Measurements from ENCODE around the gene PDZD2. TPM values are rescaled to one million over a fixed set of nuclear protein-coding genes. Genes with fewer than 3 reads are reported as not detected.

PDZD2 gene
- polyA plus RNA-seq, 3 donors = 0.10 TPM; not detected in 2

GRCh38 chr5:31886206-31886605, 247.3 kb downstream of the PDZD2 start:
- Mint-ChIP-seq H3K4me3 (no peak overlapping the region), H3K27ac (peak overlapping the region in 1 of 7 donors; percentile 38), H3K9me3 (peaks cover 0 to 3% (median 0%) of the 10 kb centered on the region in 7 donors), H3K4me1 (no peaks in the 10 kb centered on the region), H3K36me3 (no peaks in the 10 kb centered on the region), H3K27me3 (ENCODE audit: low read depth in 3 of 3) (peaks cover 0 to 2% (median 1%) of the 10 kb centered on the region in 3 donors)
- intact Hi-C loops (cut with micrococcal nuclease) = no loop called here
- Histone ChIP-seq H3K36me3 (replicated peaks in 1 of 2; ENCODE audit: control insufficient read depth in 1 of 2, insufficient read depth in 2 of 2, low read length in 2 of 2) (no peaks in the 10 kb centered on the region), H3K9ac (ENCODE audit: insufficient read depth, low read length, poor library complexity, severe bottlenecking) (no peak overlapping the region), H3K4me3 (replicated peaks in 1 of 3; ENCODE audit: low read depth in 2 of 3, low read length in 3 of 3) (no peak overlapping the region), H2AFZ (ENCODE audit: insufficient read depth, low read depth, low read length, poor library complexity, severe bottlenecking) (no peak overlapping the region), H3K4me2 (replicated peaks; ENCODE audit: extremely low read depth, low read length, poor library complexity, severe bottlenecking) (no peak overlapping the region), H4K20me1 (ENCODE audit: insufficient read depth, low read length) (no peaks in the 10 kb centered on the region), H3K79me2 (ENCODE audit: insufficient read depth, low read length) (no peaks in the 10 kb centered on the region), H3K27me3 (ENCODE audit: control insufficient read depth in 2 of 2, insufficient read depth in 2 of 2, low read length in 2 of 2) (no peaks in the 10 kb centered on the region), H3K27ac (ENCODE audit: low read depth in 1 of 2, low read length in 2 of 2) (no peak overlapping the region), H3K4me1 (ENCODE audit: control insufficient read depth in 1 of 2, insufficient read depth in 2 of 2, low read length in 2 of 2) (no peaks in the 10 kb centered on the region), H3K9me3 (replicated peaks in 1 of 2; ENCODE audit: control insufficient read depth in 1 of 2, insufficient read depth in 1 of 2, low read length in 2 of 2) (no peaks in the 10 kb centered on the region)
- 15% methylated on average over 3 of the region's 4 CpGs for WGBS (ENCODE audit: insufficient coverage)
- no peak for DNase-seq
- TF ChIP-seq, protein P1, sequence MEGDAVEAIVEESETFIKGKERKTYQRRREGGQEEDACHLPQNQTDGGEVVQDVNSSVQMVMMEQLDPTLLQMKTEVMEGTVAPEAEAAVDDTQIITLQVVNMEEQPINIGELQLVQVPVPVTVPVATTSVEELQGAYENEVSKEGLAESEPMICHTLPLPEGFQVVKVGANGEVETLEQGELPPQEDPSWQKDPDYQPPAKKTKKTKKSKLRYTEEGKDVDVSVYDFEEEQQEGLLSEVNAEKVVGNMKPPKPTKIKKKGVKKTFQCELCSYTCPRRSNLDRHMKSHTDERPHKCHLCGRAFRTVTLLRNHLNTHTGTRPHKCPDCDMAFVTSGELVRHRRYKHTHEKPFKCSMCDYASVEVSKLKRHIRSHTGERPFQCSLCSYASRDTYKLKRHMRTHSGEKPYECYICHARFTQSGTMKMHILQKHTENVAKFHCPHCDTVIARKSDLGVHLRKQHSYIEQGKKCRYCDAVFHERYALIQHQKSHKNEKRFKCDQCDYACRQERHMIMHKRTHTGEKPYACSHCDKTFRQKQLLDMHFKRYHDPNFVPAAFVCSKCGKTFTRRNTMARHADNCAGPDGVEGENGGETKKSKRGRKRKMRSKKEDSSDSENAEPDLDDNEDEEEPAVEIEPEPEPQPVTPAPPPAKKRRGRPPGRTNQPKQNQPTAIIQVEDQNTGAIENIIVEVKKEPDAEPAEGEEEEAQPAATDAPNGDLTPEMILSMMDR (IDR thresholded peaks at IDR 0.05) = no peak

DNA sequence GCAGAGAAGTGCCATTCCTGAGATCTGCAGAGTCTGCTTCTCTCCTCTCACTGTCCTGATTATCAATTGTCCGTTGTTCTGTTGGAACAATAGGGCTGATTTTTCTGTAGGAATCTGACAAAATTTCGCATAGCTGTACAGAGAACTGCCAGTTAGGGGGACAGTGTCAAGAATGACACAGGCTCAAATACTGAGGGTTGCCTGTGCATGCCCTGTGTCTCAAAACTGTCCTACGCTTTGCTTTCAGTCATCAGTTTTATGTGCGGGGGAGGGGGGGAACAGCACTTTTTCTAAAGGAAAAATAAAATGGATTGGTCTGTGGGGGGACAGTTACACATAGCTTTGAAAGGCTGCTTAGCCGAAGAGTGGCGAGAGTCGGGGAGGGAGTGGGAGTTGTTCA, 248.6 kb downstream of the PDZD2 start:
- no peak overlapping the region for H3K27ac ChIP-seq (ENCODE audit: low read depth in 1 of 2, low read length in 2 of 2)
- H3K27ac Mint-ChIP-seq = no peak overlapping the region
- H3K27me3 Mint-ChIP-seq (ENCODE audit: low read depth in 3 of 3) = peaks cover 0 to 1% (median 1%) of the 10 kb centered on the region in 3 donors
- H3K9ac ChIP-seq (ENCODE audit: insufficient read depth, low read length, poor library complexity, severe bottlenecking) = no peak overlapping the region
- H4K20me1 ChIP-seq (ENCODE audit: insufficient read depth, low read length) = no peaks in the 10 kb centered on the region
- H2AFZ ChIP-seq (ENCODE audit: insufficient read depth, low read depth, low read length, poor library complexity, severe bottlenecking) = no peak overlapping the region
- no peak overlapping the region for H3K4me2 ChIP-seq (replicated peaks; ENCODE audit: extremely low read depth, low read length, poor library complexity, severe bottlenecking)
- WGBS (ENCODE audit: insufficient coverage) = 98% methylated on average over 5 of the region's 7 CpGs
- TF ChIP-seq, protein P1 (IDR thresholded peaks at IDR 0.05) = no peak
- DNase-seq = no peak
- H3K4me1 Mint-ChIP-seq = no peaks in the 10 kb centered on the region
- intact Hi-C loops (cut with micrococcal nuclease) = no loop called here
- no peaks in the 10 kb centered on the region for H3K9me3 ChIP-seq (replicated peaks in 1 of 2; ENCODE audit: control insufficient read depth in 1 of 2, insufficient read depth in 1 of 2, low read length in 2 of 2)
- no peak overlapping the region for H3K4me3 ChIP-seq (replicated peaks in 1 of 3; ENCODE audit: low read depth in 2 of 3, low read length in 3 of 3)
- no peaks in the 10 kb centered on the region for H3K4me1 ChIP-seq (ENCODE audit: control insufficient read depth in 1 of 2, insufficient read depth in 2 of 2, low read length in 2 of 2)
- H3K4me3 Mint-ChIP-seq = no peak overlapping the region
- no peaks in the 10 kb centered on the region for H3K27me3 ChIP-seq (ENCODE audit: control insufficient read depth in 2 of 2, insufficient read depth in 2 of 2, low read length in 2 of 2)
- H3K36me3 ChIP-seq (replicated peaks in 1 of 2; ENCODE audit: control insufficient read depth in 1 of 2, insufficient read depth in 2 of 2, low read length in 2 of 2) = no peaks in the 10 kb centered on the region
- H3K36me3 Mint-ChIP-seq = no peaks in the 10 kb centered on the region
- no peaks in the 10 kb centered on the region for H3K79me2 ChIP-seq (ENCODE audit: insufficient read depth, low read length)
- H3K9me3 Mint-ChIP-seq = peaks cover 0 to 3% (median 0%) of the 10 kb centered on the region in 7 donors

All from CD14-positive monocyte (primary cell).